Hematopoietic multipotent progenitor cell treated with erythropoietin and hydrocortisone succinate and interleukin-3 and kit ligand, for 8 days (in vitro differentiated cells): Measurements from ENCODE around the gene TRIM26.
A peak's percentile ranks its signal among the peaks of the same experiment; 100 is the strongest.
"Not testable (repeated sequence)": the region's sequence is repeated elsewhere in the genome, so short reads cannot be mapped to it uniquely, and the experiment has no call there.

Source experiments
- DNase-seq: peaks from one replicate; pipeline ENCODE4 v3.0.0-alpha.2; 2015

Gene TRIM26

DNA sequence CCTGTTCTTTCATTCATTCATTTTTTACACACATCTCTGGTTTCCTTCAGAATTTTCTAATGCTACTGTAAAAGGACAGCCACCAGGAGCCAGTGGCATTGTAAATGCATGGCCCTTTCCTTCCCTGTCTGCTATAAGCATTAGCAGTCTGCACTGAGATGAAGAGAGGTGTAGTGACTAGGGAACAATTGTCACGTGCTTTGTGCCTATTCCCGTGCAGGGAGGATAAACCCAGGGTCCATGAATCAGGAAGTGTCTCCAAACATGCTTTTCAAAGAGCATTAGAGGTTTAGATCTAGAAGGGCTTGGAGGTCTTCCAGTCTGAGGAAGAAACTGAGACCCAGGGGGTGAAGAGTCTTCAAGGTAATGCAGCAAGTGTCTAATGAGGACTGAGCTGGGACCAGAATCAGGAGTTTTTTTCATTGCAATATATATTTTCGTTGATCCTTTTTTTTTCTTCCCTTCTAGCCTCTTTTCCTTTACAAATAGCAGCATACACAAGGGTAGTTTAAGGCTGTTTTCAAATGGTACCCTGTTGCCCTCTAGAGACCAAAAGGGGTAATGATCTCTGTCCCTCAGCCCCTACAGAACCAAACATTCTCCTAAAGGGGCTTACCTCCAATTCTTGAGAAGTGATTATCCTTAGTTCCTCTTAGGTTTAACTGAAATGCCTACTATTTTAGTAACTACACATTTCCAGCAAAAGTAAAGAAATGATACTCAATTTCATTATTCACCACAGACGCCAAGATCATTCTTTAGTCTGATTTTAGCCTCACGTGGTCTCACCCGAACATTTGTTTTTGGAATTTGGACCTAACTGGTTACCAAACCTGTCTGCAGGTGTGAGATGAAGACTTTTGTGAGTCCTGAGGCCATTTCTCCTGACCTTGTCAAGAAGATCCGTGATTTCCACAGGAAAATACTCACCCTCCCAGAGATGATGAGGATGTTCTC, 43.3 kb downstream of the TRIM26 start:
- peak; percentile 77 for DNase-seq

DNA sequence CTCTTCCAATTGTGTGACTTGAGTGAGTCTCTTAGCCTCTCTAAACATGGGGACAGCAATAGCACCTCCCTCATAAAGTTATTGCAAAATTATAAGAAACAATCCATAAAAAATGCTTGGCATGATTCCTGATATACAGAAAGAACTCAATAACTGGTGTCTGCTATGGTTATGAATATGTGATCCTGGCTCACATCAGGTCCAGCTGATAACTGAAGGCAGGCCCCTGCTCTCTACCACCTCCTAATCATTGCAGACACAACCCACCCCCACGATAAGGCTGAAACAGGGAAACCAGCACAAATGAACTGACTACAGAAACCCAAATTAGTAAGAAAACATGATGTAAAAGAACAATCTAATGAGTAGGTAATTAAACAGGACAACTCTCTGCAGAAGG, 44.5 kb downstream of the TRIM26 start:
- DNase-seq, result peak; percentile 75

DNA sequence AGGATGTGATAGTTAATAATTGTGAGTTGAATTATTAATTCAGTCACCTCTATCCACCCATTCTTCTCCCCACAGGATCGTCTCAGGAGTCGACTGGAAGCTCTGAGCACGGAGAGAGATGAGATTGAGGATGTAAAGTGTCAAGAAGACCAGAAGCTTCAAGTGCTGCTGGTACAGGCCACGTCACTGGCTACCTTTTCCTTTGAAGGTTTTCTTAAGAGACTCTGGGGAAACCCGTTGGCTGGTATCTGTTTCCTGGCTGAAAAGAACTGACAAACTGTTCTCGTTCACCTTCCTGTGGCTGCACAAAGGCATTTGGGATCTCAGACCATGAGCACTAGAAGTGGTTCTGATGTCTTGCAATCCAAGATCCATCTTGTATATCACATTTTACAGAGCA, 46.1 kb downstream of the TRIM26 start:
- no peak for DNase-seq

DNA sequence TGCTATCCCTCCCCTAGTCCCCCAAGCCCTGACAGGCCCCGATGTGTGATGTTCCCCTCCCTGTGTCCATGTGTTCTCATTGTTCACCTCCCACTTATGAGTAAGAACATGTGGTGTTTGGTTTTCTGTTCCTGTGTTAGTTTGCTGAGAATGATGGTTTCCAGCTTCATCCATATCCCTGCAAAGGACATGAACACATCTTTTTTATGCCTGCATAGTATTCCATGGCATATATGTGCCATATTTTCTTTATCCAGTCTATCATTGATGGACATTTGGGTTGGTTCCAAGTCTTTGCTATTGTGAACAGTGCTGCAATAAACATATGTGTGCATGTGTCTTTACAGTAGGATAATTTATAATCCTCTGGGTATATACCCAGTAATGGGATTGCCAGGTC, 48.0 kb downstream of the TRIM26 start:
- not testable (repeated sequence) for DNase-seq

DNA sequence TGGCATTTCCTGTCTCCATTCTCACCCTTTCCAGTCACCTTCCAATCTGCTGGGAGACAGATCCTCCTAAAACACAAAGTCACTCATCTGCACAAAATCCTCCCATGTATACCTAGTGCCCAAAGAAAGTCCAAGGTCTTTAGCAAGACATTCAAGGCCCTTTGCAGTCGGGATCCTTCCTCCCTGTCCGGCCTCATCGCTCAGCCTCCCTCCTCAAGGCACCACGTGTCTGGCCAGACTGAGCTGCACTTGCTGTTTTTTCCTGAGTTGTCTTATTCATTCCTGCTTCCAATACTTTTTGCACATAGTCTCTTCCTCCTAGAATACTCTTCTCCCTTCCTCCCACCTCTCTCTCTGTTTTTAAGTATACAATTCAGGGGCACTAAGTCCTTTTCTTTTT, 48.5 kb downstream of the TRIM26 start:
- no peak for DNase-seq

GRCh38 chr6:30163918-30164654, 49.1 kb downstream of the TRIM26 start:
- DNase-seq, result no peak

- DNase-seq, result no peak
Observed at GRCh38 chr6:30163090-30163917, 49.9 kb downstream of the TRIM26 start, which contains the start of gene TRIM15. TSS of gene TRIM15 (plus strand) at chr6:30163546. CDS start at chr6:30163685, 139 bp downstream.

DNA sequence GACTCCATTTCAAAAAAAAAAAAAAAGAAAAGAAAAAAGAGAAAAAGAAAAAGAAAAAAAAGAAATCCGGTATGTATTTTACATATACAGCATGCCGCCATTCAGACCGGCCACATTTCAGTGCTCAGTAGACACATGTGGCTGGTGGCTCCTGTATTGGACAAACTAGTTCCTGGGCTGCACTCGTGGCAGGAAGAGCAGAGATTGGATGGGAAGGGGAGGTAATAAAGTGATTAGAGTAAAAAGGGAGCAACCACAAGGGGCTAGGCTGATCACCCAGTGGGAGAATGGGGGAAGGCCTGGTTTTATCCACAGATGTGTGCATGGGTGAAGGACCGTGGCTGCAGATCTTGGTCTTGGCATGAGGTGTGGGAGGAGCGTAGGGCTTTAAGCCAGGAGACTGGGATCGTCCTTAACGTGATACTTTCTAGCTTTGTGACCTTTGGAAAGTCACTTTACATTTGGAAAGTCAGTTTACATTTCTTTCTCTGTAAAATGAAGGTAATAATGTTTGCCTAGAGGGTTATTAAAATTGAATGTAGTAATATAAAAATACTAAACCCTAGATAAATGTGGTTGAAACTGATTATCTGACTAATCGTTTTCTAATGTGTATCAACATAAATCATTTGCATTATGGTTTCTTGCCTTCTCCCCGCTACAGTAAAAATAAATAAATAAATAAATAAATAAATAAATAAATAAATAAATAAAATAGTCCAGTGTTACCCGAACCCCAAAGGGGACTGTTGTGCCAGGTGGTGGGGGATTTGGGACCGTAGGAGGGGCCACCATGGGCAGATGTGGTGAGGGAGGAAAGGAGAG, 50.7 kb downstream of the TRIM26 start:
- no peak for DNase-seq

- peak; percentile 95 for DNase-seq
Observed at GRCh38 chr6:30160785-30161531, 52.2 kb downstream of the TRIM26 start, which contains the start of gene TRIM10. TSS of gene TRIM10 (minus strand) at chr6:30161211. CDS start at chr6:30160858, 353 bp downstream.

GRCh38 chr6:30160008-30160784, 53.0 kb downstream of the TRIM26 start:
- no peak for DNase-seq

DNA sequence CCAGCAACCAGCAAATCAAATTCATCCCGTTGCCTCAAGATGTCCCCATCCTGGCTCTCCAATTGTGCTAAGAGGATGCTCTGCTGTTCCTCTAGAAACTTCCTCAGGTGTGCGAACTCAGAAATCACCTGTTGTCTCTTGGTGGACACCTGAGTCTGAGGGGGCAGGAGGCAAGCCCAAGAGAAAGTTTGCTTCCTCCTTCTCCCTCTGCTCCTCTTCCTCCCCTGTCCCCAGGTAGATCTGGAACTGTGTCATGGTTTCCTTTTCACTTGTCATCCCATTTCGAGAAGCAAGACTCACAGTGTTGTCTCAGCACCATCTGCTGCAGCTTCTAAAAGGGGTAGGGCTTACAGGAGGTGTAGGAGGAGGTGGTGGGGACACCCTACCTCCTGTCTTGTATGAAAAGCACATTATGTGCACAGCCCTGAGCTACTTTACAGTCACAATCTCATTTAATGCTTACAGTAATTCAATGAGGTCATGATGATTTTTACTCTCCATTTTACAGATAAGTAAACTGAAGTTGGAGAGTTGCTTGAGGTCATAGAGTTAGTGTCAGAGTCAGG, 54.6 kb downstream of the TRIM26 start:
- DNase-seq, result no peak

DNA sequence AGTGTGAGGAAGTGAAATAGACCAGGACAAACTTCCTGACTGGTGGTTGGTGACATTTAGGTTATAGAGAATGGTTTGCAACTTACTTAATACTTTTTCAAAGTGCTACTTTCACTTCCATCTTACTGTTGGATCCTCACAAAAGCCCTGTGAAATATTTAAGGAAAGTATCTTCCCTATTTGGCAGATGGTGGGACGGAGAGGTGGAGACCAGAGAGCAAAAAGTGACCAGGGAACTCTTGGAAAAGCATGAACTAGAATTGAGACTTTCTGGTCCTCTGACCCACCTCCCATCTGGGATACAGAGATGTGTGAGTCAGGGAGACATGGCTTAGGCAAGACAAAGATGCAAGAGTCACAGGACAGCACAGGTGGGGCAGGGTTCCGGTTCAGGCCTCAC, 55.2 kb downstream of the TRIM26 start:
- DNase-seq, result no peak

GRCh38 chr6:30157581-30157980, 55.6 kb downstream of the TRIM26 start:
- DNase-seq, result no peak

DNA sequence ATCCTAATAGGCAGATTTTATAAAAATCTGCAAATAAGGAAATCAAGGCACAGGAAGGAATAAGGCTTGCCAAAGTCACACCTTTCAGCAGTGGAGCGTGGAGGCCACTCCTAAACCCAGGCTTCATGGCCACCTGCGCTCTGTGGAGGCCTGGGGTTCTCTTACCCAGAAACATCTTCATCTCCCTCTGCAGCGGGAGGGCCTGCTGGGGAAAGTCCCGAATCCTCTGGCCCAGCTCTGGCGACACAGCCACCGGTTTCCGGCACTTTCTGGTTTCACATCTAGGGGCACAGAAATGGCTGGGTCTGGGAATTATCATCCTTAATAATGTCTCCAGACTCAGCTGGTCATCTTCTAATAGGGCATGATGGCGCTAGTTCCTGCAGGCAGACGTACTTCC, 56.4 kb downstream of the TRIM26 start:
- no peak for DNase-seq

GRCh38 chr6:30156262-30156599, 57.0 kb downstream of the TRIM26 start:
- DNase-seq, result peak; percentile 44

DNA sequence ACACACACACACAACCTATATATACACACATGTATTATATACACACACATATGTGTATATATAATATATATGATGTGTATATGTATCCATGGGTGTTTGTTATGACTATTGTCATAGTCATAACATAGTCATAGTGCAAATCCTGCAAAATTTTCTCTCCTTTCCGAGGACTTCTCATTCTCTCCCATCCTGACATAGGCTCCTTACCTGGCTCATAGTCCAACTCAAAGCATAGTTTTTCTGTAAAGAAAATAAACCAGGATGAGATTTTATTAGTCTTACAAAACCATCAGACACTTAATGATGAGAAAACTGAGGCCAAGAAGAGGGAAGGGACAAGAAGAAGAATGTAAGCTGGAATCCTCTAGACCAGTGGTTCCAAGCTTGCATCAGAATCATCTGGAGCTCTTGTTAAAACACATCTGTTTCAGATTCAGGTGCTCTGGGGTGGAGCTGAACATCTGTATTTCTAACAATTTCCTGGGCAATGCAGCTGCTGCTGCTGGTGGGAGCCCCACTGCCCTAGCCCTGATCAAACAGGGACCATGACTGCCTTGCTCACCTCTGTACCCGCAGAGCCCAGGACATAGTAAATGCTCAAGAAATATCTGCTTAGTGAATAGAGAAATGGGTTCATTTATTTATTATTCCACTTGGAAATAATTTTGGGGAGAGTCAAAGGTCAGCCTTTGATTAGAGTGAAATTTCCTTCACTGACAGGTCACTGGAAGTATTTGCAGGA, 57.5 kb downstream of the TRIM26 start:
- DNase-seq, result no peak

DNA sequence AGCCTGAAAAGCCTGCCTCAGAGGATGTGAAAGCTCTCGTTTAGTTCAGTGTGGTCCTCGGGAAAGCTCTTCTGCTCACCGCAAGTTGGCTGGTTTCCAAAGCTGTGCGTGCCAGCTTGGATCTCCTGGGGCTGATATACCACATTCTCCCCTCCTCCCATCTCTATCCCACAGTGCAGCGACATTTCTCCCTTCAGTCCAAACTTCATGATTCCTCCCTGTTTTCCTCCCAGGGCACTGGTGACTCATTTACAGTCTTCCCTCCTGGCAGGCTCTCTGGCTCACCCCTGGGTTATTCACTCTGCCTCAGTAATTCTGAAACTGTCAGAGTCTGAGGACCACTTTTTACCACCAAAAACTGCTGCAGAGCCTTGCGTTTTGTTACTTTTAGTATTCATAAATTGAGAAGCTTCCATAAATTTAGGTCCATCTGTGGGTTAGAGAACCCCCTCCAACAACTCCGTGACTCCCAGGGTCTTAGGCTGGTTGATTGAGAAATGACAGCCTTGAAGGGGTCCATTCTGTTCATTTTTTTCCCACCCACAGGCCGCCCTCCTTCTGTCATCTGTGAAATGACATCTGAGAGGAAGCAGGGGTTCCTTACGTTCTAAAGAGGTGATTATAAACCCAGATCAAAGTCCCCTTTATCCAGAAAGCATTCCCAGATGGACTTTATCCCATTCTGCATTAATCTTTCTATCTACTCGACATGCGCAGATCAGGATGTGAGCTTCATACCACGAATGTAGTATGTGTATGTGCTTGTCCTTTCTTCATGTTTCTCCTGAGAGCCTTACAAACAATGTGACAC, 58.3 kb downstream of the TRIM26 start:
- DNase-seq, result no peak

DNA sequence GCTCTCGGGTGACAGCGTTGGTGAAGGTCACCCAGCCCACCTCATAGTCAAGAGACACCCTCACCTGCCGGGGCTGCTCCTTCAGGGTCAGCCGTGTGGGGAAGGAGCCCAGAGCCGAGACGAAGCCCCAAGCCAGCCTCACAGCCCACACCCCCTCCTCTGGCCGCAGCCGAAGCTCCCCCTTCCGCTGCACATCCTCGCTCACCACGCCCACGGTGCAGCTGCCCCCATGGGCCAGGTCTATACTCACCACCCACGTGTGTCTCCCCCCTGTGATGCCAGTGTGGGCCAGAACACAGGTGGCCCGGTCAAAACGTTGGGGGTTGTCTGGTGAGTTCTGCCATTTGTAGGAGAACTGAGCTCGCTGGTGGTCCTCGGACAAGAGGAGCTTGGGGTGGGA, 59.1 kb downstream of the TRIM26 start:
- DNase-seq, result no peak
